ENCODE data around the gene BICRA.
"Not testable (repeated sequence)": the region's sequence is repeated elsewhere in the genome, so short reads cannot be mapped to it uniquely, and the experiment has no call there.

Gene BICRA

DNA sequence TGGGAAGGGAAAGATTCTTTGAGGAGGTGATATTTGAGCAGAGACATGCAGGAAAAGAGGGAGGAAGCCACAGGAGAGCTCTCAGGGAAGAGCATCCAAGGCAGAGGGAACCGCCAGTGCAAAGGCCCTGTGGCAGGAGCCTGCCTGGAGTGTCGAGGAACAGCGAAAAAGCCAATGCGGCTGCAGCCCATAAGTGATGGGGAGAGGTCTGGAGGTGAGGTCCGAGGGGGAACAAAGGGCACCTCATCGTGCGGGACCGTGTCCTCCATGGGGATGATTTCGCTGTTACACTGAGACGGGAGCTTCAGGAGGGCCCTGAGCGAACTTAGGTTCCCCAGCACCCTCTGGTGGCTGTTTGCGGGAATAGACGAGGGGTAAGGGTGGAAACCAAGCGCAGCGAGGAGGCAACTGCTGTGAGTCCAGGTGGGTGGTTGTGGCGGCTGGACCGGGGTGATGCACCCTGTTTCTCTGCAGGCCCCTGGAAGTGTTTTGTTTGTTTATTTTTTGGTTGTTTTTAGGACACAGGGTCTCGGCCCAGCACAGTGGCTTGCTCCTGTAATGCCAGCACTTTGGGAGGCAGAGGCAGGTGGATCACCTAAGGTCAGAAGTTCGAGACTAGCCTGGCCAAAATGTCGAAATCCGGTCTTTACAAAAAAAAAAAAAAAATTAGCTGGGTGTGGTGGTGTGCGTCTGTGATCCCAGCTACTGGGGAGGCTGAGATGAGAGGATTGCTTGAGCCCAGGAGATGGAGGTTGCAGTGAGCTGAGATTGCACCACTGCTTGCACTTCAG, 98.4 kb downstream of the BICRA start:
- DNase-seq = peak in 37 of 56 donors; percentile 8 to 72 (median 34)

DNA sequence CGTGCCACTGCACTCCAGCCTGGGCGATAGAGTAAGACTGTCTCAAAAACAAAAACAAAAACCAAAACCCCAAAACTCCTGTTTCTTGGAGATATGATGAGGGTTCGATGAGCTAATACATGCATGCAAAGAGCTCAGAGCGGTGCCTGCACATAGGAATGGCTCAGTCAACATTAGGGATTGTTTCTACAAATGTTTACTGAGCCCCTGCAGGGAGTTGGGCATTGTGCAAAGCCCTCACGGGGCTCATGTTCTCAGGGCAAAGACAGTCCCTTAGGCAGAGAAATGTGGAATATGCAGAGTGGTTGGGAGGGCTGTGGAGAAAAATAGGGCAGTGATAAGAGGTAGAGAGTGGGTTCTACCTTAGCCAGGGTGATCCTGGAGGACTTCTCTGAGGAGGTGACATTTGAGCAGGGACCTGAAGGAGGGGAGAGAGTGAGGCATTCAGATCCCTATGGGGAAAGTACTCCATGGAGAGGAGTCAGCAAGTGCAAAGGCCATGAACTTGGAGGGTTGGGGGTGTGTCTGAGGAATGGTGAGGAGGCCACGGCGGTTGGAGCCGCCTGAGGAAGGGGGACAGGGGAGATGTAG, 102.8 kb downstream of the BICRA start:
- no peak for DNase-seq

DNA sequence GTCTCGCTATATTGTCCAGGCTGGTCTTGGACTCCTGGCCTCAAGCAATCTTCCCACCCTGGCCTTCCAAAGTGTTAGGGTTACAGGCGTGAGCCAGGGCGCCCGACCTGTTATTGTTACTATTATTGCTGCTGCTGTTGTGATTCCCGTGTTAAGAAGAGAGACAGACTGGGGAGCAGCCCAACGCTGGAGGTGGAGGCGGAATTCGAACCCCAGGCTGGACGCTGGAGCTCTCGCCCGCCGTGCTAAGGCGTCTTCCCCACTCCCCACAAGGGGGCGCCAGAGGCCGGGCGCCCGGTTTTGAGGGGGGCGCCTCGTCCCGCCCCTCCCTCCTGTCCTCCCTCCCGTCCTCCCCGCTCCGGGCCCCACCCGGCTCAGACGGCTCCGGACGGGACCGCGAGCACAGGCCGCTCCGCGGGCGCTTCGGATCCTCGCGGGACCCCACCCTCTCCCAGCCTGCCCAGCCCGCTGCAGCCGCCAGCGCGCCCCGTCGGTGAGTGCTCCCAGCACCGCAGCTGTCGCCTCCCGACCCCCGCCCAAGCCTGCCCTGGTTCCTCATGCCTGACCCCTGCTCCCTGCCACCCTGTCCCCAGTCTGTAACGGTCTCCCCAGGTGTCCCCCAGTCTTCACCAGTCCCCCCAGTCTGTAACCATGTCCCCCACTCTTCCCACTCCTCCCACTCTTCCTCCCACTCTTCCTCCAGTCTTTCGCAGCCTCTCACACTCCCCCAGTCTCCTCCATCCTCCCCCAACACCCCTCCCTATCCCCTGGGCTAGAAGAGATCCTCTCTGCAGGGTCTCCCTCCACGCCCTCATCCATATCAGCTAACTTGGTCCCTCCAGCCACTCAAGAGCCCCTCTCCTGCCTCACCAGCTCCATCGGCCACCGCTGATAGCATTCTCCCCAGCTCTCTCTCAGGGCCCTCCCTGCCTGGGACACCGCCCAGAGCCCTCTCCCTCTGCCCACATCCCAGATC, 104.4 kb downstream of the BICRA start, which contains the start of gene EHD2:
Gene EHD2, plus strand, starts transcription at position 377 of the 976 bp plus-strand sequence. CDS start 3,191 bp downstream, outside the sequence.
- DNase-seq = peak in 22 of 56 donors; percentile 4 to 63 (median 22)

DNA sequence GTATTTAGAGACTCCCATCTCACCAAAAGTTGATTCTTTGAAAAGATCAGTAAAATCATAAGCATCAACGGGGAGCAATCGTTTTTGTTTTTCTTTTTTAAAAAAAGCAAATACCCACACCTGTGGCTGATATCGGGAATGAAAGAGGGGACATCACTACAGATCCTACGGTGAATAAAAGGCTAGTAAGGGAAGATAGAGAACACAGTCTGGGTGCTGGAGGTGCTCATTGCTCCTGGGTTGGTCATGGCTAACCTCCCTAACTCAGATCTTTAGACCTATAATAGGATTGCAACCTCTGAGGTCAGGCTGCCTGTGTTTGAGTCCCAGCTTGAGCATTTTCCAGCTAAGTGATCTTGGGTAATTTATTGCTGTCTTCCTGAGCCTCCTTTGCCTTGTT, 105.4 kb downstream of the BICRA start:
- no peak for DNase-seq

DNA sequence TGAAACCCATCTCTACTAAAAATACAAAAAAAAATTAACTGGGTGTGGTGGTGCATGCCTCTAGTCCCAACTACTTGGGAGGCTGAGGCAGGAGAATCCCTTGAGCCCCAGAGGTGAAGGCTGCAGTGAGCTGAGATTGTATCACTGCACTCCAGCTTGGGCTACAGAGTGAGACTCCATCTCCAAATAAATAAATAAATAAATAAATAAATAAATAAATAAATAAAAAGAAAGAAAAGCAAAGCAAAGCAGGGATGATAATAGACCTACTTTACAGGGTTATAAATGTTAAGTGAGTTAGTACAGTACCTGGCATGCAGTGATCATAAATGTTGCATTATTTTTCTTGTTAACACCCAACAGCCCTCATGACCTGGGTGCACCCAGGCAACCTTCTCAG, 105.9 kb downstream of the BICRA start:
- DNase-seq = not testable (repeated sequence)

DNA sequence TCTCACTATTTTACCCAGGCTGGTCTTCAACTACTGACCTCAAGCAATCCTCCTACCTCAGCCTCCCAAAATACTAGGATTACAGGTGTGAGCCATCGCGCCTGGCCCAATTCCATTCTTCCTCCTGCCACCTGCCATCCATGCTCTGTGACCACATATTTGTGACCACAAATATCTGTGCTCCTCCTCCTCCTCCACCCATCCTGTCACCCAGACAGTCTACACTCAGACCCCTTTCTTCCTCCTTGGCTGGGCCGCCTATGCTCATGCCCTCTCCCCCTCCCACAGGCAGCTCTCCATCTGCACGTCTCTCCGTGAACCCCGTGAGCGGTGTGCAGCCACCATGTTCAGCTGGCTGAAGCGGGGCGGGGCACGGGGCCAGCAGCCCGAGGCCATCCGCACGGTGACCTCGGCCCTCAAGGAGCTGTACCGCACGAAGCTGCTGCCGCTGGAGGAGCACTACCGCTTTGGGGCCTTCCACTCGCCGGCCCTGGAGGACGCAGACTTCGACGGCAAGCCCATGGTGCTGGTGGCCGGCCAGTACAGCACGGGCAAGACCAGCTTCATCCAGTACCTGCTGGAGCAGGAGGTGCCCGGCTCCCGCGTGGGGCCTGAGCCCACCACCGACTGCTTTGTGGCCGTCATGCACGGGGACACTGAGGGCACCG, 107.5 kb downstream of the BICRA start:
- no peak for DNase-seq

DNA sequence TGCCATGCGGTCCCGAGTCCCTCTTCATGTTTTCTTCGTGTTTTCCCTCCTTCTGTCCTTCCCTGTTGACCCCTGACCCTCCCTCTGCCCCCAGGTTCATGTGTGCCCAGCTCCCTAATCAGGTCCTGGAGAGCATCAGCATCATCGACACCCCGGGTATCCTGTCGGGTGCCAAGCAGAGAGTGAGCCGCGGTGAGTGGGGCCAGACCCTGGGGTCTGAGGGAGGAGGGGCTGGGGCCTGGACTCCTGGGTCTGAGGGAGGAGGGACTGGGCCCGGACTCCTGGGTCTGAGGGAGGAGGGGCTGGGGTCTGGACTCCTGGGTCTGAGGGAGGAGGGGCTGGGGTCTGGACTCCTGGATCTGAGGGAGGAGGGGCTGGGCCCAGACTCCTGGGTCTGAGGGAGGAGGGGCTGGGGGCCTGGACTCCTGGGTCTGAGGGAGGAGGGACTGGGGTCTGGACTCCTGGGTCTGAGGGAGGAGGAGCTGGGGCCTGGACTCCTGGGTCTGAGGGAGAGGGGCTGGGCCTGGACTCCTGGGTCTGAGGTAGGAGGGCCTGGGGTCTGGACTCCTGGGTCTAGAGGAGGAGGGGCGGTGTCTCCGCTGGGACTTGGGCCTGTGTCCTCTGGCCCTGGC, 109.6 kb downstream of the BICRA start:
- not testable (repeated sequence) for DNase-seq

DNA sequence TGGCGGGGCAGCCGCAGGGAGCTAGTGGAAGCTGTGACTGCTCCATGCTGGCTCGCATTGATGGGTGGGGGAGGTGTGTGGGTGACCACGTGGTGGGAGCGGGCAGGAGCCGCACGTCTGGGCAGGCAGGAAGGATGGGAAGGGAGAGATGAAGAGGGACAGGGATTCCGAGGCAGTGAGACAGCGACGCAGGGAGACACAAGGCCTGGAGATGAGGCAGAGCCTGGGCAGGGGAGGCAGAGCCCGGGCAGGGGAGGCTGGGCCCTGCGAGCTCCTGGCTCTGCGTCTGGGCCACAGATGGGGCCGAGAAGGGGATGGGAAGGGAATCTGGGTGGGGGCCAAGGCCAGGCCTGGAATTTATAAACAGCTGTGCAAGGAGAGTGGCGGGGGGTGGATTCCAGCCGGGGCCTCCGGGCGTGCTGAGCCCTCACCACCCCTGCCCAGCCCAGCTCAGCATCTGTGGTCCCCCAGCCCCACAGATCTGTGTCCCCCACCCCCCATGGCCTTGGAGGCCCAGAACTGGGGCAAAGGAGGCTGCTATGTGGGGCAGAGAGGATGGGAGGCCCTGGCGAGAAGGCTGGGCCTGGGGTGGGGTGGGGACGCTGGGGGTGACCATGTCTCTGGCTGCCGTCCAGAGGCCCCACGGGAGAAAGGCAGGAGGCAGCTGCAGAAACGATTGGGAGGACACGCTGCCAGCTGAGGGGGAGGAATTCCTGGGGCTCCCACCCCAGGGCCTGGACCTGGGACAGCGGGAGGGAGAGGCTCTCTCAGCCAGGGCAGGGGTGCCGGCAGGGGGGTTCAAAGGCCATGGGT, 110.3 kb downstream of the BICRA start:
- DNase-seq = peak in 45 of 56 donors; percentile 6 to 87 (median 54)

DNA sequence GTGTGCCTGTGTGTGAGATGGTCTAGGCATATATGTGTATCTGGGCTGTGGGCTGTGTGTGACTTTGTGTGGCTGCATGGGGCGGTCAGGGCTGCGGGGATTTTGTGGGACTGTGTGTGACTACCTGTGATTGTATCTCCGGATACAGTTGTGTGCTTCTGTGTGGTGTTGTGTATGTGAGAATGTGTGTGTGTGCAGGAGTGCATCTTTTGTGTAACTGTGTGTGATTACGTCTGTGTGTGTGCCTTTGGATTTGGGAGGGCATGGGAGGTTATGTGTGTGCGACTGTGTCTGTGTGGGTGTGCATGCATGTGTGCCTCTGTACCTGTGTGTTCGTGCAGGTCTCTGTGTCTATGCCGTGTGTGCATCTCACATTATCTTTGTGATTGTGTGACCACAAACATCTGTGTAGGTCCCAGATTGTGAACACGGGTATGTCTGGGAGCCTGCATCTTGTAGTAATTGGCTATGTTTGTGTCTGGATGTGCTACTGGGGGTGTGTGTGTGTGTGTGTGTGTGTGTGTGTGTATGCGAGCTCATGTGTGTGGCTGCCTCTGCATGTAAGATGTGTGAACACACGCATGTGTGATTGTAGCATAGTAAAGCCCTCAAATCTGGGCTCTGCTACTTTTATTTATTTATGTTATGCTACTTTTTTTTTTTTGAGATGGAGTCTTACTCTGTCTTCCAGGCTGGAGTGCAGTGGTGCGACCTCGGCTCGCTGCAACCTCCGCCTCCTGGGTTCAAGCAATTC, 111.9 kb downstream of the BICRA start:
- no peak for DNase-seq

DNA sequence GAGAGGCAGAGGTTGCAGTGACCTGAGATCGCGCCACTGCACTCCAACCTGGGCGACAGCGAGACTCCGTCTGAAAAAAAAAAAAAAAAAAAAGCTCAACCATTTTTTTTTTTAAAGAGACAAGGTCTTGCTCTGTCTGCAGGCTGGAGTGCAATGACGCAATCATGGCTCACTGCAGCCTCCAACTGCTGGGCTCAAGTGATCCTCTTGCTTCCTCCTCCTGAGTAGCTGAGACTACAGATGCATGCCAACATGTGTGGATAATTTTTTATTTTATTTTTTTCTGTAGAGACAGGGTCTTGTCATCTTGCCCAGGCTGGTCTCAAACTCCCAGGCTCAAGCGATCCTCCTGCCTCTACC, 114.6 kb downstream of the BICRA start:
- DNase-seq = no peak

DNA sequence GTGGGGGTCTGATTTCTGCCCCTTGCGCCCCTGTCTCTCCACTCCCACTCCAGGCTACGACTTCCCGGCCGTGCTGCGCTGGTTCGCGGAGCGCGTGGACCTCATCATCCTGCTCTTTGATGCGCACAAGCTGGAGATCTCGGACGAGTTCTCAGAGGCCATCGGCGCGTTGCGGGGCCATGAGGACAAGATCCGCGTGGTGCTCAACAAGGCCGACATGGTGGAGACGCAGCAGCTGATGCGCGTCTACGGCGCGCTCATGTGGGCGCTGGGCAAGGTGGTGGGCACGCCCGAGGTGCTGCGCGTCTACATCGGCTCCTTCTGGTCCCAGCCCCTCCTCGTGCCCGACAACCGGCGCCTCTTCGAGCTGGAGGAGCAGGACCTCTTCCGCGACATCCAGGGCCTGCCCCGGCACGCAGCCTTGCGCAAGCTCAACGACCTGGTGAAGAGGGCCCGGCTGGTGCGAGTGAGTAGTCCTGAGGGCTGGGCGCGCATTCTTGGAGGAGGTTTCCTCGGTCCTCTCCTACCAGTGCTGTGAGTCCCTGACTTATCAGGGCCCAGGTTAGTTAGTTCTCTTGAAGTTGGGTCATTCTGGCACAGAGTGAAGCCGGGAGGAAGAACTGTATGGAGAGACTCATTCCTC, 116.9 kb downstream of the BICRA start:
- DNase-seq = no peak

DNA sequence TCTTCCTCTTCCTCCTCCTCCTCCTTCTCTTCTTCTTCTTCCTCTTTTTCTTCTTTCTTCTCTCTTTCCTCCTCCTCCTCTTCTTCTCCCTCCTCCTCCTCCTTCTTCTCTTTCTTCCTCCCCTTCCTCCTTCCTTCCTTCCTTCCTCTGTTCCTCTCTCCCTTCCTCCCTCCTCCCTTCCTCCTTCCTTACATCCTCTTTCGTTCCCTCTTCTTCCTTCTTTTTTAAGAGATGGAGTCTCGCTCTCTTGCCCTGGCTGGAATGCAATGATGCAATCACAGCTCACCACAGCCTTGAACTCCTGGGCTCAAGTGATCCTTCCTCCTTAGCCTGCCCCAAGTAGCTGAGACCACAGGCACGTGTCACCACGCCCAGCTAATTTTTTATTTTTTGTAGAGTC, 117.5 kb downstream of the BICRA start:
- no peak for DNase-seq

DNA sequence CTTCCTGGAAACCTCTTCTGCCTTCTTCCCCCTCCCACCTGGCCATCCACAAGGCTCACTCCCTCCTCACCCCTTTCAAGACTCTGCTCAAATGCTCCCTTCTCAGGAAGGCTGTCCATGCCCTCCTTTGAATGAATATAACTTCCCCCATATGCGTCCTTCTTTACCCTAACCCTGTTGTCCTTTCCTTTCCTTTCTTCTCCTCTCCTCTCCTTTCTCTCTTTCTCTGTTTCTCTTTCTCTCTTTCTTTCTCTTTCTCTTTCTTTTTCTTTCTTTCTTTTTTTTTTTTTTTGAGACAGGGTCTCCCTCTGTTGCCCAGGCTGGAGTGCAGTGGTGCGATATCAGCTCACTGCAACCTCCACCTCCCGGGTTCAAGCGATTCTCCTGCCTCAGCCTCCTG, 119.4 kb downstream of the BICRA start:
- DNase-seq = not testable (repeated sequence)

DNA sequence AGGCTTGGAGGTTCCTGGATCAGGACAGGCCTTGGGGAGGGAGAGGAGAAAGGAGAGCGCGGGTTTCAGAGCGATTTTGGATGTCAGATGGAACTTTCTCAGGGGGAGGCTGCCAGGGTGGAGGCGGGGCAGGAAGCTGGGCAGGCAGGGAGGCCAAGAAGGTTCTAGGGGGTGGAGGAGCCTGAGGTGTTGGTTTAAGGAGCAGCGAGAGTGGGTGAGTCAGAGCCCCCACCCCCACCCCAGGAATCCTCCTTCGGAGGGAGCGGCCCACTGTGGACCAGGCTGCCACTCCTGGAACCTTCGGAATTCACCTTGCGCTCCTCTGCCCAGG, 120.5 kb downstream of the BICRA start:
- DNase-seq = peak in 2 of 56 donors; percentile 5 to 17

DNA sequence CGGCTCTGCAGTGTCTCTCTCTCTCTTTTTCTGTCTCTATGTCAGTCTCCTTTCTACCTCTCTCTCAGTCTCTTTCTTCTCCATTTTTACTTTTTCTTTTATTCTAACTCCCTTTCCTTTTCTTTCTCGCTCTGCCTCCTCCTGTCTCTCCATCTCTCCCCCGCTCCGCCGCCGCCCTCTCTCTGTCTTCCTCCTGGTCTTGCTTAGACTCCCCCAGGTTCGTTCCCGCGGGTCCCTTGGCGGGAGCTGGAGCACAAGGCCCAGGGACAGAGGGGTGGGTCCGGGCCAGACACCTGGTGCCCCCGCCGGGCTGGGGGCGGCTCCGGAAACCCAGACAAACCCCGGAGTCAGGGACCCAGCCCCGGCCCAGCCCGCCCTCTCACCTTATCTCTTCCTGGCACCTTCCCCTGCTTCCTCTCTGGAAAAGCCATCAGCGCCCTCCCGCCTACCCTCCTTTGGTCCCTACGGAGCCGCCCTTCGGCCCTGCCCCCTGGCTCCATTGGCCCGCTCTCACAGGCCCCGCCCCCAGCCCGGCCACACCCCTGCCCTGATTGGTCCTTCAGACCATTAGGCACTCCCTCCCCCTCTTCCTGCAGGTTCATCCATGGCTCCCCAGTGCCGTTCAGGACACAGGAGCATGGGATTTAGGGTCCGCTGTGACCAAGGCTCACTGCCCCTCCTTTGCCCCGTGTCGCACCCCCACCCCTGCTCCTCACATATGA, 121.0 kb downstream of the BICRA start:
- peak in 8 of 56 donors; percentile 3 to 27 (median 12) for DNase-seq

DNA sequence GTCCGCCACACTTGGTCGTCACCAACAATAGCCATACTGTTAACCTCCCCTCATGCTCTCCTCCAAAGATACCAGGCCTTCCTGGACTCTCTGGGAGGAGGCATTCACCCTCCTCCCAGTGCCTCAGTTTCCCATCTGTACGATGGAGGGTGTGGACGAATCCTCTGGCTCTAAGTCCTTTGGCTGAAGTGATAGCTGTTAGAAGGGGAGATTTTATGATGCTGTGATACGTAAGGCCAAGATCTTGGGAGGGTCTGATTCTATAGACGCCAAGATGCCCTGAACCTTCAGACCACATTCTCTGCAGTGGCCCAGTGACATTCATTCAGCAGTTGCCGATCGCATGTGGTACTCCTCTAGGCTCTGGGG, 121.6 kb downstream of the BICRA start:
- DNase-seq = no peak

DNA sequence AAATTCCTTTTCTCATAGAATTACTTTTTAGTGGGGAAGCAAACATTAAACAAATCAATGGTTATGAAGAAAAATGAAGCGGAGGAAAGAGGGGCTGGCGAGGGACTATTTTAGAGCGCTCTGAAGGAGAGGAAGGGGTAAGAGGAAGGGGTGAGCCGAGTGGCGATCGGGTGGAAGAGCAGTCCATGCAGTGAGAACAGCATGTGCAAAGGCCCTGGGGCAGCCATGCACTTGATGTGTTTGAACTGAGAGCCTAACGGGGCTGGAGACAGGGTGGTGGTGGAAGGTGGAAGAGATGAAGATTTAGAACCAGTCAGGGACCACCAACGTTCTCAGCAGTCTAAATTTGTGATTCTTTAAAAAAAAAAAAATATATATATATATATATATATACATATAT, 122.0 kb downstream of the BICRA start:
- DNase-seq = no peak

DNA sequence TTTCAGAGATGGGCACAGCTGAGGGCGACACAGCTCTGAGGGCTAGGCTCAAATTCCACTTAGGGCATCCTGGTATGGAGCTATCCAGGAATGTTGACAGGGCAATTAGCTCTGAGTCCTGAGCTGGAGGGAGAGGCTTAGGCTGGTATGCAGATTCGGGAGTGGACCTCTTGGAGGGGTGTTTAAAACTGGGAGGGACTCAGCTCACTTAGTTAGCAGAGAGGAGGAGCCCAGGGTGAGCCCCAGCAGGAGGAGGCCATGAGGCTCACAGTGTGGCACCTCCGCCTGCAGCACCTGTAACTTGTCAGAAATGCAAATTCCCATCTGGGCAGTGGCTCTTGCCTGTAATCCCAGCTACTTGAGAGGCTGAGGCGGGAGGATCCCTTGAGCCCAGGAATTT, 126.2 kb downstream of the BICRA start:
- no peak for DNase-seq

All from amygdala (tissue), 56 donors.